Hematopoietic multipotent progenitor cell treated with erythropoietin and hydrocortisone succinate and interleukin-3 and kit ligand, for 6 days (in vitro differentiated cells): ENCODE measurements around the gene VWA2.

ENCODE experiments used
- DNase-seq: peaks from one replicate; pipeline ENCODE4 v3.0.0-alpha.2; 2015

VWA2 gene

DNA sequence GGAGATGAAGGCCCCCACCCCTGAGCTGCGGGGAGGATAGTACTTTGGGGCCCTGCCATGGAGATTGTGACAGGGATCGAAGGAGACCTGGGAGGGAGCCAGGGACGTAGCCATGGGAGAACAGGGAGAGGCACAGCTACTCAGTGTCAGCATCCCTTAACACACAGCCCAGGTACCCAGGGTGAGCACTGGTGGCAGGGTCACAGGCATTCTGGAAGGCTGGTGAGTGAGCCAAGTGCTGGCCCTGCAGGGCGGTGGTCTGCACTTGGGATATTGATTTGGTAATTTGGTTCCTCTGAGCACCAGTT is 39.8 kb downstream of the VWA2 start:
- DNase-seq, result no peak

GRCh38 chr10:114279289-114279688 is 40.2 kb downstream of the VWA2 start:
- DNase-seq, result no peak

GRCh38 chr10:114279901-114280644 is 41.0 kb downstream of the VWA2 start:
- no peak for DNase-seq

DNA sequence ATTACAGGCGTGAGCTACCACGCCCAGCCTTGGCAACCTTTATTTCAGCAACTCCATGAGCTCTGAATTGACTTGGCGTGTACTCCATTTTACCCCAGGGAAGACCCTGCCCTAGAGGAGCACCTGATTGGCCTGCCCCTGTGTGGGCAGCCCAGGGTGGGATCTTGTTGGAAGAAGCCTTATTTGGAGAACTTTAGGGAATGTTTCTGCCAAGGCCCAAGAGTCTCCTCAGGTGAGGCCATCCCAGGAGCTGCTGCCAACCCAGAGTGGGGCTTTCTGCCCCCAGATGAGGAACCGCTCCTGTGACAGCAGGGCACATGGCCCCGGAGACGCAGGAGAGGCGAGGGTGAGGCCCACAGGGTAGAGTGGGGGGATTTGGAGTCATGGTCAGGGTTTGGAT is 42.0 kb downstream of the VWA2 start:
- no peak for DNase-seq

- no peak for DNase-seq
These were observed 42.4 kb downstream of the VWA2 start for GRCh38 chr10:114281461-114281860.

DNA sequence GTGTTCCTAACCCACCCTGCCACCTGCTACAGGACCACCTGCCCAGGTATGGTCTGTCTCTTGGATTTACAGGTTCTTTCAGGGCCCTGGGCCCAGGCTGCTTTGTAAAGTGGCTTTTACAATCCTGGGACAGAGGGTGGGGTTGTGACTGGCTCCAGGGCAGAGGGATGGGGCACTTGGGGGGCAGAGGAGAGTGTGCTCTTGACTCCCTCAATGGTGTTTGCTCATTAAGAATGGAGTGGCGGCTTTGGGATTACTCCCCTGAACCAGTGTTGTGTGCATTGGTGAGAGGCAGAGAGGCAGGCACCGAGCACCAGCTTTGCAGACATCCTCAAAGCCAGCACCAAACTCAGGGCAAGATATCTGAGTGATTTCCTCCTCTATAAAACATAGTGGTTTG is 43.5 kb downstream of the VWA2 start:
- no peak for DNase-seq

- DNase-seq, result no peak
These were observed 44.0 kb downstream of the VWA2 start for GRCh38 chr10:114283091-114283490.

DNA sequence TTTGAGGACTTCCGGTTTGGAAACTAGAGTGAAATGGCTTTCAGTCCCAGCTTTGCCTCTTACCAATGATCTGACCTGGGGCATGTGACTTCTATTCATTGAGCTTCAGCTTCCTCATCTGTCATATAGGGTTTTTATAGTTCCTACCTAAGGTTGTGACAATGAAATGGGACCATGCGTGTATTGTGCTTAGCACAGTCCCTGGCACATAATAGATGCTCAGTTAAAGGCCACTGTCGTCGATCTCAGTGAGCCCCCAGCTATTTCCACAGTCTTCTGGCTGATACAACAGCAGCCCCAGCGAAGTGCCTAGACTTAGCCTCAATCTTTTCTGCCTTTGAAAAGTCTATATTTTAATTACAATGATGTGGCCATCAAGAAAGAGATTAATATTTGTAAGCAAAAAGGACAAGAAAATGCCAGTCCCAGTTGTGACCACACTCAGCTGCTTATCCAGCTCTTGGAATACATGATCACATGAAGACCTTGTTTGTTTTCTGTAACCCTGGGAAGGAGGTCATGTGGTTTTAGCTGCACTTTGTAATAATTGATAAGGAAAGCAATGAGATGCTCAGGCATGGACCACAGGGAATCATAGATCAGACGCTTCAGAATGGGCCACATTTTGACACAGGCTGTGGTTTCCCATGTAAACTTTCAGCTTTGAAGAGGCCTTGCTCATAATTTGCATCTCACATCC is 44.6 kb downstream of the VWA2 start:
- DNase-seq, result no peak

DNA sequence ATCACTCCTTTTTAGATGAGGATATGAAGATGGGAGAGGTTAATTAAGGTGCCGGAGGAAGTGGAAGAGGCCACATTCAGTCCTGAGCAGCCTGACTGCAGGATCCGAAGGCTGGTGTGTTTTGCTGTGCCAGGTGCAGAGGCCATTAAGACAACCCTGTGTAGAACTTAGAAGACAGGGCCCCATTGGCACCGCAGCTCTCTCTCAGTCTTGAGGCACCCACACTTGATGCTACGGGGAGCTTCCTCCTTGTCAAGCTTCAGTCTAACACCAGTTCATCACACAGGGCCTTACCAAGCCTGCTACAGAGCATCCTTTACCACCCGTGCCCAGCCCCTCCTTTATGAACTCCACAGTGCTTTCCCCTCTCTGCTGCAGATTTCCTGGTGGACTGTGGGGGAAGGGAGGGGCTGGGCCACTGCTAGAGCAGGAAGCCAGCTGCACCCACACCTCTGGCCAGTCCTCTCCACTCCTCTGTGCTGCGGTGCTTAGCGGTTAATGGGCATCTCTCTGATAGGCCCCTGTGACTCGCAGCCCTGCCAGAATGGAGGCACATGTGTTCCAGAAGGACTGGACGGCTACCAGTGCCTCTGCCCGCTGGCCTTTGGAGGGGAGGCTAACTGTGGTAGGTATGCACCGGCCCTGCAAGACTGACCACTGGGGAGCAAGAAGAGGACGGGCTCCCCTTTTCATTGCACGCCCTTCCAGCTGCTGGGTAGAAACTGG is 45.5 kb downstream of the VWA2 start:
- DNase-seq, result no peak

- DNase-seq, result no peak
These were observed 46.9 kb downstream of the VWA2 start for GRCh38 chr10:114285961-114286441.

DNA sequence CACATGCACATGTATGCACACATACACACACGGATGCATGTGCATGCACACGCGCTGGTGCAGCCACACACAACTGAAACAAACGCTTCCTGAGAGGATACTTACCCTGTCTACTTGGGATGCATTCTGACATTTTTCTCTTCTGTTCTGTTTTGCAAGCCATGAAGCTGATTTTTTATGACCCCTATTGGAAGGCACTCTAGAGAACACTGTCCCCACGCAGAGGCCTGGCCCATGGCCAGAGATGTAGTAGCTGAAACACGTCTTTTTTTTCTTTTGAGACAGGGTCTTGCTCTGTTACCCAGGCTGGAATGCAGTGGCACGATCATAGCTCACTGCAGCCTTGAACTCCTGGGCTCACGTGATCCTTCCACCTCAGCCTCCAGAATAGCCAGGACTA is 47.9 kb downstream of the VWA2 start:
- no peak for DNase-seq

- no peak for DNase-seq
These were observed 49.5 kb downstream of the VWA2 start for GRCh38 chr10:114288424-114289095.

- no peak for DNase-seq
These were observed 50.0 kb downstream of the VWA2 start for GRCh38 chr10:114289096-114289436.

DNA sequence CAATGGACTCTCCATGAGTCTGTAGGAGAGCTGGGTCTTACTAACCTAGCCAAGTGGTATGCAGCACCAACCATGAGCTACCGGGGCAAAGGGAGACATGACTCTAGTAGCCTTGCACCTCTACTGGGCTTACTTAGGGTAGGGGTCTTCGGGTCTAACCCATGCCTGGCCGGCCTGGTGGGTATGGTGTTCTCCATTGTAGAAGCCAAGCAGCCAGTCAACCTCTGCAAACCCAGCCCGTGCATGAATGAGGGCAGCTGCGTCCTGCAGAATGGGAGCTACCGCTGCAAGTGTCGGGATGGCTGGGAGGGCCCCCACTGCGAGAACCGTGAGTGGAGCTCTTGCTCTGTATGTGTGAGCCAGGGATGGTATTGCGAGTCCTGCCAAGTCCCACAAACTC is 51.0 kb downstream of the VWA2 start:
- no peak for DNase-seq

GRCh38 chr10:114291076-114291475 is 52.0 kb downstream of the VWA2 start:
- no peak for DNase-seq

DNA sequence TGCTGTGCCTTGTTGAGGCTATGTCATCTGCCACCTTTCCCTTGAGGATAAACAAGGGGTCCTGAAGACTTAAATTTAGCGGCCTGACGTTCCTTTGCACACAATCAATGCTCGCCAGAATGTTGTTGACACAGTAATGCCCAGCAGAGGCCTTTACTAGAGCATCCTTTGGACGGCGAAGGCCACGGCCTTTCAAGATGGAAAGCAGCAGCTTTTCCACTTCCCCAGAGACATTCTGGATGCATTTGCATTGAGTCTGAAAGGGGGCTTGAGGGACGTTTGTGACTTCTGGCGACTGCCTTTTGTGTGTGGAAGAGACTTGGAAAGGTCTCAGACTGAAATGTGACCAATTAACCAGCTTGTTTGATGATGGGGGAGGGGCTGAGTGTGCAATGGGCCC is 52.5 kb downstream of the VWA2 start:
- no peak for DNase-seq

GRCh38 chr10:114293075-114293474 is 54.0 kb downstream of the VWA2 start:
- no peak for DNase-seq

GRCh38 chr10:114294549-114294948 is 55.5 kb downstream of the VWA2 start:
- no peak for DNase-seq

- DNase-seq, result no peak
These were observed 56.3 kb downstream of the VWA2 start for GRCh38 chr10:114295393-114295792.

DNA sequence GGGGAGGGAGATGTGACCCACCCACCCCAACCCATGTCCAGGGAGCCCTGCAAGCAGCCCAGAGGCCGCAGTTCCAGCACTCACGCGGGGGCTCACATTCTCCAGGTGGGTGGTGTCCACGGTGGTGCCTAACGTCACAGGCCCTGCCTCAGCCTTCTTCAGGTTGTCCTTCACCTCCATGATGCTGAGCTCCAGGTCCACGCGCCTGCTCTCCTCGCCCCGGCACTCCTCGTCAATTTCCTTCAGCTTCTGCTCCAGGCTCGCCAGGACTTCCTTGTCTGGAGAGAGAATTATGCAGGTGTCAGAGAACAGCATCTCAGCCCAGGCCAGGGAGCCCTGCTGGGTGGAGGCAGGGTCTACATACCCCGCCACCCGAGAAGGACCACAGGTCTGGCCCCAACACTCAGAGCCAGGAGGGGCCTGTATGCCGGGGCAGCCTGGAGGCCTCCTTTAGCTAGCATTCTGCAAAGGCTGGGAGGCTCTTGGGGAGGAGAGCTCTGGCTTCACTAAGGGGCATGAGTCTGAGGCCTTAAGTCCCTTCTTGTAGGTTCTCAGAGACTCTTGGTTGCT is 58.2 kb downstream of the VWA2 start:
- no peak for DNase-seq

DNA sequence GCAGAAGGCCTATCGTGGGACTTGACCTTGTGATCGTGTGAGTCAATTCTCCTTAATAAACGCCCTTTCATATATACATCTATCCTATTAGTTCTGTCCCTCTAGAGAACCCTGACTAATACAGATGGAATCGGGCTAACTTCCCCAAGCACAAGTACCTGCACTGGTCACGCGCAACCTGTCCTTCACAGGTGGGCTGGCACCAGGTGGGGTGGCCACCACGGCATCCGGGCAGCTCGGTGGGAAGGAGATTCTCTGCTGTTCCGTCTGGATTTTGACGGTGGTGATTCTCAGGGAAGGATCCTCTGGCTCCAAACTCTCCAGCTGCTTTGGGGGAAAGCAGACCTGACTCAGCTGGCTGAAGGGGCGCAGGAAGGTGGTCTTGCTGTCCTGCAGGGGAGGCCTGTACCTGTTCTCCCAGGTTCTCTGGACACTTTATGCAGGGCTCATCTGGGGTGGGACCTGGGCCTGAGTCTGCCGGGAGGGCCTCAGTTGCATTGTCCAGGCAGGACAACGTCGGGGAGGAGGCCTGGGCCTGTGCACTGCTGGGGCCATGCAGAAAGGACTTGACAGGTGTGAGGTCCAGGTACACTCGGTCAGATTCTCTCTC is 61.1 kb downstream of the VWA2 start:
- no peak for DNase-seq

DNA sequence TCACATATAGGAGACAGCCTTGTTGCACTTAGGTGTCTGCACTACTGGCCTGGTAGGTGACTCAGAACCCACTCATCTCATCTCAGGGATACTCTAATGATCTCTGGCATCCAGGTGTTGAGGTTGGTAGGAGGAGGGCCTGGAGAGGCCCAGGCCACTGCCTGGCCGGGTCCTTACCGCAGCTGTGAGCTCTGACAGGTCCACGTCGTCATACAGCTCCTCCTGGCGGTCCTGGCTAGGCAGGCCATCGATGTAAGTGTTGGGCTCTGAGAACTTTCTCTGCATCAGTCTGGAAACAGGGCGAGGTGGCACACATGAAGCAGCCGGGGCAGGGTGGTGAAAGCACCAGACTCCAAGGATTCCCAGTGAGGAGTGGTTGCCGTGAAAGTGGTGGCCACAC is 62.1 kb downstream of the VWA2 start:
- DNase-seq, result no peak
